ENCODE measurements around the gene ZNF595. TPM values are rescaled to one million over a fixed set of nuclear protein-coding genes. Genes with fewer than 3 reads are reported as not detected.

The ZNF595 gene
- total RNA-seq, 4 donors from 2014 or later = 10.8 to 29.8 (median 15.7) TPM

- Histone ChIP-seq H3K27ac (replicated peaks in 1 of 4) (no peak overlapping the region), H3K27me3 (peaks cover 5 to 66% (median 20%) of the 10 kb centered on the region in 4 donors), H3K9me3 (peaks cover 0 to 21% (median 7%) of the 10 kb centered on the region in 4 donors), H3K36me3 (no peaks in the 10 kb centered on the region), H3K4me3 (peak overlapping the region; percentile 50 to 59 (median 52)), H3K4me1 (peaks cover 12 to 15% (median 15%) of the 10 kb centered on the region in 4 donors)
- no peak for TF ChIP-seq EP300 (IDR thresholded peaks at IDR 0.05)
- TF ChIP-seq POLR2A (IDR thresholded peaks at IDR 0.05; ENCODE audit: low read depth) = no peak
- no peak for TF ChIP-seq POLR2AphosphoS5 (IDR thresholded peaks at IDR 0.05)
- no peak for TF ChIP-seq CTCF (IDR thresholded peaks at IDR 0.05)
- DNase-seq (ENCODE audit: extremely low spot score) = no peak
- intact Hi-C loops (cut with DNase I) = no loop called here
- 14% methylated on average over 31 of the region's 33 CpGs for WGBS
Measured at GRCh38 chr4:107083-107443, 53.9 kb downstream of the ZNF595 start.

DNA sequence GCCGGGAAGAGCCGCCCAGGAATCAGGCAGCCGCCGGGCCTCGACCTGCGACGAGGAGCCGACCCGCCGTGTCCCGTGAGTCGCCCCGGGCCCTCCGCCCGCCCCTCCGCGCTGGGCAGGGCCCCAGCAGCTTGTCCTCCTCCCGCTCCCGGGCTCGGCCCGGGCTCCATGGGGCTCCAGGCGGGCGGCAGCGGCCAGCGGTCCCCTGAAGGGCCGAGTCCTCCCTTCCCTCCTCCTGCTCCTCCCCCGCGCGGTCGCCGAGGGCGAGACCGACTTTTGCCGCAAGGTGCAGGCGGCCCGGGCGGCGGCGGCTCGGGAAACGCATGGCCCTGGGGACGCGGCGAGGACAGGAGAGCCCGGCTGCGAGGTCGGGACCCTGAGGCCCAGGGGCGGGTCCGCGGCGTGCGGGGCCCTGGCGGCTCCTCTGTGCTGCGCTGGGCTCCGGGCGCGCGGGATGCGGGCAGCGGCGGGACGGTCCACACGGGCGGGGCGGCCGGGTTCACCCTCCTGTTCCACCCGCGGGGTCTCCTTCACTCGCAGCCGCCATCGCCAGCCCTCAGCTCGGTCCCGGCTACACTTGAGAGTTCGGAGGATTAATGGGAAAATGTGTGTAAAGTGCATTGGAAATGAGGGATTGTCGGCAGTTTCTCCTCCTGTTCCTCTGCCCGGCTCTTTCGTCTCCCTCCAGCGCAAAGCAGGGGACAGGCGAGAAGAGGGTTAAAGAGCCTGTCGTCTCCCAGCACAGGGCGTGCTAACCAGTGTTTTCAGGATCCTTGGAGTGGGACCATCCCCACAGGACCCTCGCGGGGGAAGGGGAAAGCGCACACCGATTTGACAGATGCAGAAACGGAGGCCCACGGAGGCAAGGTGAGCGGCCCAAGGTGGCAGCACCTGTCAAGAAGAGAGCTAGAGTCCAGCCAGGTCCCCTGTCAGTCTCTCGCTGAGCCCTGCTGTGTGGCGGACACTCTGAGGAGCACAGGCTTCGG, 54.6 kb downstream of the ZNF595 start:
- 0% methylated on average over 12 of the region's 91 CpGs for WGBS
- peaks cover 5 to 72% (median 20%) of the 10 kb centered on the region in 4 donors for H3K27me3 ChIP-seq
- TF ChIP-seq CTCF (IDR thresholded peaks at IDR 0.05) = no peak
- no peak for TF ChIP-seq POLR2AphosphoS5 (IDR thresholded peaks at IDR 0.05)
- TF ChIP-seq POLR2A (IDR thresholded peaks at IDR 0.05; ENCODE audit: low read depth) = no peak
- TF ChIP-seq EP300 (IDR thresholded peaks at IDR 0.05) = no peak
- no peak for DNase-seq (ENCODE audit: extremely low spot score)
- peak overlapping the region; percentile 50 to 59 (median 52) for H3K4me3 ChIP-seq
- H3K27ac ChIP-seq (replicated peaks in 1 of 4) = no peak overlapping the region
- intact Hi-C loops (cut with DNase I) = no loop called here
- peaks cover 0 to 15% (median 3%) of the 10 kb centered on the region in 4 donors for H3K9me3 ChIP-seq
- H3K36me3 ChIP-seq = no peaks in the 10 kb centered on the region
- H3K4me1 ChIP-seq = peaks cover 12 to 15% (median 15%) of the 10 kb centered on the region in 4 donors

DNA sequence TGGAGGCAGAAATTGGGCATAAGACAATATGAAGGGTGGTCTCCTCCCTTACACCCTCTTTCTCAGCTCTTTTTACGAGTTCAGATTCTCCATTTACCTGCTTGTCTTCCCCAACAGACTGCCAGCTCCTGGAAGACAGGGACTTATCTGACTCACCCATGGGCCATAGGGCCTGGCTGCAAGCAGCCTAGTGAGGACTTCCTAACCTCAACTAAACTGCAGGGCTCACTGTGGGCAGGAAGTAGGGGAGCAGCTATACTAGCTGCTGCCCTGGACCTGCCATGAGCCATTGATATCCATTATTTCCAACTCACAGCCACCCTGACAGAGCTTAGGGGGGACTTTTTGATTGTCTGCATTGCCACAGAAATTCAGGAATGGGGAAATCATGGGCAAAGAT, 59.6 kb downstream of the ZNF595 start:
- Histone ChIP-seq H3K4me1 (peaks cover 3 to 6% (median 6%) of the 10 kb centered on the region in 4 donors), H3K4me3 (no peak overlapping the region), H3K27me3 (peaks cover 0 to 49% (median 8%) of the 10 kb centered on the region in 4 donors), H3K36me3 (no peaks in the 10 kb centered on the region), H3K27ac (replicated peaks in 1 of 4) (no peak overlapping the region), H3K9me3 (no peaks in the 10 kb centered on the region)
- no peak for DNase-seq (ENCODE audit: extremely low spot score)
- intact Hi-C loops (cut with DNase I) = no loop called here
- TF ChIP-seq POLR2A (IDR thresholded peaks at IDR 0.05; ENCODE audit: low read depth) (no peak), CTCF (IDR thresholded peaks at IDR 0.05) (no peak), POLR2AphosphoS5 (IDR thresholded peaks at IDR 0.05) (no peak), EP300 (IDR thresholded peaks at IDR 0.05) (no peak)
- WGBS = 57% methylated on average over 1 of the region's 1 CpG

GRCh38 chr4:113732-114131, 60.6 kb downstream of the ZNF595 start:
- no peak overlapping the region for H3K4me3 ChIP-seq

More at GRCh38 chr4:113732-114131, 60.6 kb downstream of the ZNF595 start:
- intact Hi-C loops (cut with DNase I) = no loop called here
- TF ChIP-seq POLR2AphosphoS5 (IDR thresholded peaks at IDR 0.05) (no peak), EP300 (IDR thresholded peaks at IDR 0.05) (no peak), CTCF (IDR thresholded peaks at IDR 0.05) (no peak), POLR2A (IDR thresholded peaks at IDR 0.05; ENCODE audit: low read depth) (no peak)
- Histone ChIP-seq H3K27ac (replicated peaks in 1 of 4) (no peak overlapping the region), H3K4me1 (no peaks in the 10 kb centered on the region), H3K9me3 (no peaks in the 10 kb centered on the region), H3K27me3 (peaks cover 0 to 40% (median 3%) of the 10 kb centered on the region in 4 donors), H3K36me3 (no peaks in the 10 kb centered on the region)
- WGBS = 93% methylated on average over 2 of the region's 2 CpGs
- DNase-seq (ENCODE audit: extremely low spot score) = no peak
